Measurements from ENCODE around the gene USP22.

GRCh38 chr17:21076242-21076641, 33.4 kb upstream of the USP22 start:
- TF ChIP-seq CTCF (IDR thresholded peaks at IDR 0.05) (no peak), EP300 (IDR thresholded peaks at IDR 0.05) (no peak), POLR2AphosphoS5 (IDR thresholded peaks at IDR 0.05) (no peak), POLR2A (IDR thresholded peaks at IDR 0.05) (no peak)

Data from gastroesophageal sphincter (tissue), 3 donors.